Suprapubic skin (tissue), 4 donors: ENCODE data around the gene PDHX. TPM values are rescaled to one million over a fixed set of nuclear protein-coding genes. Genes with fewer than 3 reads are reported as not detected.
"Not testable (repeated sequence)": the region's sequence is repeated elsewhere in the genome, so short reads cannot be mapped to it uniquely, and the experiment has no call there.

ENCODE experiments used
- DNase-seq, 2 donors: peaks; one replicate each; pipeline ENCODE4 v3.0.0-alpha.2; 2019; ENCODE audit warnings: low spot score in 2 of 2
- H3K27ac ChIP-seq: fragments of 200-600 bp; sonication (generic); one replicate; pipeline ENCODE4 v1.5.1; 2019
- H3K27me3 ChIP-seq: fragments of 200-600 bp; sonication (generic); one replicate; pipeline ENCODE4 v1.5.1; 2019
- H3K36me3 ChIP-seq: fragments of 200-600 bp; sonication (generic); one replicate; pipeline ENCODE4 v1.5.1; 2019
- H3K4me1 ChIP-seq: fragments of 200-600 bp; sonication (generic); one replicate; pipeline ENCODE4 v1.5.1; 2019
- H3K4me3 ChIP-seq: fragments of 200-600 bp; sonication (generic); one replicate; pipeline ENCODE4 v1.5.1; 2019; ENCODE audit warnings: mild to moderate bottlenecking
- H3K9me3 ChIP-seq: fragments of 200-600 bp; sonication (generic); one replicate; pipeline ENCODE4 v1.5.1; 2019
- CTCF ChIP-seq, 2 donors: fragments of 200-600 bp in 1 of 2; fragments of 450-650 bp in 1 of 2; sonication (generic) in 1 of 2; IDR thresholded peaks; one replicate each; pipeline ENCODE4 v1.5.1; 2016 to 2019; ENCODE audit warnings: antibody characterized with exemption in 2 of 2, mild to moderate bottlenecking in 1 of 2, moderate library complexity in 1 of 2
- EP300 ChIP-seq: sonication (generic); formaldehyde crosslinking; IDR thresholded peaks from one replicate; pipeline ENCODE4 v1.6.1; 2017; ENCODE audit warnings: antibody characterized with exemption
- POLR2A ChIP-seq, 2 donors: fragments of 450-650 bp; IDR thresholded peaks; one replicate each; pipeline ENCODE4 v1.6.1; 2017; ENCODE audit warnings: antibody characterized with exemption in 2 of 2, mild to moderate bottlenecking in 2 of 2, moderate library complexity in 2 of 2
- POLR2AphosphoS5 ChIP-seq, 3 donors: sonication (generic); formaldehyde crosslinking; IDR thresholded peaks; one replicate each; pipeline ENCODE4 v1.6.1; 2017; ENCODE audit warnings: antibody characterized with exemption in 3 of 3
- WGBS: methylation state at CpG from one replicate; pipeline ENCODE4 v1.1.5; 2018; 5-methylcytosine and 5-hydroxymethylcytosine counted together
- total RNA-seq, 4 donors: library from RNA; depleted of rRNA; stranded (reverse); fragments of >200 nt; gene quantifications; one replicate each; pipeline ENCODE4 v1.1.0, GENCODE V29; 2016

The PDHX gene
- total RNA-seq, 4 donors from 2014 or later = 19.7 to 37.7 (median 23.8) TPM

- Histone ChIP-seq H3K27me3 (no peaks in the 10 kb centered on the region), H3K4me1 (peaks cover 15% of the 10 kb centered on the region), H3K36me3 (no peaks in the 10 kb centered on the region), H3K27ac (no peak overlapping the region), H3K9me3 (no peaks in the 10 kb centered on the region), H3K4me3 (no peak overlapping the region)
- TF ChIP-seq CTCF (IDR thresholded peaks at IDR 0.05) (no peak), EP300 (no peak), POLR2A (IDR thresholded peaks at IDR 0.05) (no peak), POLR2AphosphoS5 (IDR thresholded peaks at IDR 0.05) (no peak)
- no peak for DNase-seq
- whole genome bisulfite sequencing = 93% methylated on average over 1 of the region's 1 CpG
Measured at GRCh38 chr11:34910817-34911216, 5.6 kb upstream of the PDHX start.

GRCh38 chr11:34911676-34912075 is 4.7 kb upstream of the PDHX start:
- DNase-seq = no peak
- Histone ChIP-seq H3K4me3 (no peak overlapping the region), H3K36me3 (no peaks in the 10 kb centered on the region), H3K4me1 (peaks cover 15% of the 10 kb centered on the region), H3K27me3 (no peaks in the 10 kb centered on the region), H3K9me3 (no peaks in the 10 kb centered on the region), H3K27ac (no peak overlapping the region)
- 88% methylated on average over 2 of the region's 2 CpGs for WGBS
- no peak for TF ChIP-seq POLR2A (IDR thresholded peaks at IDR 0.05)
- no peak for TF ChIP-seq POLR2AphosphoS5 (IDR thresholded peaks at IDR 0.05)
- TF ChIP-seq EP300 = no peak
- TF ChIP-seq CTCF (IDR thresholded peaks at IDR 0.05) = peak in 1 of 2 donors; percentile 1

- H3K36me3 ChIP-seq, DNase-seq, H3K9me3 ChIP-seq, H3K27me3 ChIP-seq, H3K4me3 ChIP-seq, H3K27ac ChIP-seq: not testable (repeated sequence)
- H3K4me1 ChIP-seq = peaks cover 33% of the 10 kb centered on the region
- 92% methylated on average over 10 of the region's 10 CpGs for WGBS
Measured at GRCh38 chr11:34913556-34913955, 2.9 kb upstream of the PDHX start.

GRCh38 chr11:34915136-34916014 is 1.0 kb upstream of the PDHX start:
- Histone ChIP-seq H3K36me3 (no peaks in the 10 kb centered on the region), H3K27me3 (no peaks in the 10 kb centered on the region), H3K27ac (peak overlapping the region; percentile 98), H3K9me3 (no peaks in the 10 kb centered on the region), H3K4me3 (peak overlapping the region; percentile 95), H3K4me1 (peaks cover 33% of the 10 kb centered on the region)
- no peak for DNase-seq
- 11% methylated on average over 17 of the region's 34 CpGs for WGBS
- TF ChIP-seq POLR2AphosphoS5 (IDR thresholded peaks at IDR 0.05) (no peak), CTCF (IDR thresholded peaks at IDR 0.05) (no peak), EP300 (no peak), POLR2A (IDR thresholded peaks at IDR 0.05) (no peak)

GRCh38 chr11:34916843-34917770 is 689 bp downstream of the PDHX start:
- Histone ChIP-seq H3K27me3 (no peaks in the 10 kb centered on the region), H3K27ac (peak overlapping the region; percentile 98), H3K9me3 (no peaks in the 10 kb centered on the region), H3K4me1 (peaks cover 28% of the 10 kb centered on the region), H3K4me3 (peak overlapping the region; percentile 95), H3K36me3 (peaks cover 4% of the 10 kb centered on the region)
- DNase-seq = no peak
- WGBS = 13% methylated on average over 23 of the region's 23 CpGs
- no peak for TF ChIP-seq EP300
- TF ChIP-seq CTCF (IDR thresholded peaks at IDR 0.05) = no peak
- TF ChIP-seq POLR2A (IDR thresholded peaks at IDR 0.05) = no peak
- no peak for TF ChIP-seq POLR2AphosphoS5 (IDR thresholded peaks at IDR 0.05)
